ENCODE data around the gene KRT26.

The KRT26 gene

GRCh38 chr17:40738553-40738952, 33.4 kb downstream of the KRT26 start:
- Histone ChIP-seq H3K4me3 (ENCODE audit: low read length) (no peak overlapping the region), H3K4me2 (ENCODE audit: low read length) (no peak overlapping the region), H3K27me3 (ENCODE audit: control insufficient read depth, low read length) (peaks cover 10% of the 10 kb centered on the region), H3K4me1 (ENCODE audit: control insufficient read depth, low read length) (no peaks in the 10 kb centered on the region), H4K20me1 (ENCODE audit: control insufficient read depth, insufficient read depth, low read depth, low read length) (no peaks in the 10 kb centered on the region), H3K9me3 (ENCODE audit: control insufficient read depth, insufficient read depth, low read length) (0 out of 2 replicates have a peak, but pooled peaks cover 5% of the 10 kb centered on the region), H3K79me2 (ENCODE audit: control insufficient read depth, low read length) (no peaks in the 10 kb centered on the region), H3K36me3 (ENCODE audit: control insufficient read depth, low read length) (no peaks in the 10 kb centered on the region), H3K9me2 (replicated peaks; ENCODE audit: control insufficient read depth, low read length) (no peaks in the 10 kb centered on the region), H3F3A (ENCODE audit: control insufficient read depth, insufficient read depth) (no peaks in the 10 kb centered on the region), H3K27ac (ENCODE audit: low read depth, low read length) (no peak overlapping the region)
- TF ChIP-seq CTCF (IDR thresholded peaks at IDR 0.05; ENCODE audit: low read depth, low read length, poor library complexity, severe bottlenecking): no peak
- no peak for TF ChIP-seq EZH2phosphoT487 (IDR thresholded peaks at IDR 0.05; ENCODE audit: borderline replicate concordance, low read length)

GRCh38 chr17:40735016-40735415, 37.0 kb downstream of the KRT26 start:
- no peak overlapping the region for H3K27ac ChIP-seq (ENCODE audit: low read depth, low read length)
- no peaks in the 10 kb centered on the region for H3K36me3 ChIP-seq (ENCODE audit: control insufficient read depth, low read length)
- H3K4me3 ChIP-seq (ENCODE audit: low read length): no peak overlapping the region
- no peaks in the 10 kb centered on the region for H3K9me2 ChIP-seq (replicated peaks; ENCODE audit: control insufficient read depth, low read length)
- H4K20me1 ChIP-seq (ENCODE audit: control insufficient read depth, insufficient read depth, low read depth, low read length): no peaks in the 10 kb centered on the region
- H3F3A ChIP-seq (ENCODE audit: control insufficient read depth, insufficient read depth): no peaks in the 10 kb centered on the region
- H3K9me3 ChIP-seq (ENCODE audit: control insufficient read depth, insufficient read depth, low read length): no peaks in the 10 kb centered on the region
- no peaks in the 10 kb centered on the region for H3K4me1 ChIP-seq (ENCODE audit: control insufficient read depth, low read length)
- H3K79me2 ChIP-seq (ENCODE audit: control insufficient read depth, low read length): no peaks in the 10 kb centered on the region
- H3K4me2 ChIP-seq (ENCODE audit: low read length): no peak overlapping the region
- H3K27me3 ChIP-seq (ENCODE audit: control insufficient read depth, low read length): peaks cover 16% of the 10 kb centered on the region
- no peak for TF ChIP-seq CTCF (IDR thresholded peaks at IDR 0.05; ENCODE audit: low read depth, low read length, poor library complexity, severe bottlenecking)
- no peak for TF ChIP-seq EZH2phosphoT487 (IDR thresholded peaks at IDR 0.05; ENCODE audit: borderline replicate concordance, low read length)

- Histone ChIP-seq H3K27ac (ENCODE audit: low read depth, low read length) (no peak overlapping the region), H3K79me2 (ENCODE audit: control insufficient read depth, low read length) (no peaks in the 10 kb centered on the region), H3K9me2 (replicated peaks; ENCODE audit: control insufficient read depth, low read length) (no peaks in the 10 kb centered on the region), H4K20me1 (ENCODE audit: control insufficient read depth, insufficient read depth, low read depth, low read length) (no peaks in the 10 kb centered on the region), H3K36me3 (ENCODE audit: control insufficient read depth, low read length) (no peaks in the 10 kb centered on the region), H3F3A (ENCODE audit: control insufficient read depth, insufficient read depth) (no peaks in the 10 kb centered on the region), H3K9me3 (ENCODE audit: control insufficient read depth, insufficient read depth, low read length) (no peaks in the 10 kb centered on the region), H3K4me1 (ENCODE audit: control insufficient read depth, low read length) (no peaks in the 10 kb centered on the region), H3K4me3 (ENCODE audit: low read length) (no peak overlapping the region), H3K4me2 (ENCODE audit: low read length) (no peak overlapping the region), H3K27me3 (ENCODE audit: control insufficient read depth, low read length) (peaks cover 12% of the 10 kb centered on the region)
- TF ChIP-seq CTCF (IDR thresholded peaks at IDR 0.05; ENCODE audit: low read depth, low read length, poor library complexity, severe bottlenecking) (no peak), EZH2phosphoT487 (IDR thresholded peaks at IDR 0.05; ENCODE audit: borderline replicate concordance, low read length) (no peak)
These were observed 38.0 kb downstream of the KRT26 start for GRCh38 chr17:40734018-40734417.

All from DOHH2 (cell line).